ENCODE data around the gene TULP4.
"Not testable (repeated sequence)": the region's sequence is repeated elsewhere in the genome, so short reads cannot be mapped to it uniquely, and the experiment has no call there.

The TULP4 gene

GRCh38 chr6:158467923-158468322 is 155.7 kb downstream of the TULP4 start:
- no peak for DNase-seq (ENCODE audit: low spot score)

- DNase-seq (ENCODE audit: low spot score), result no peak
Measured at GRCh38 chr6:158468666-158469065, 156.4 kb downstream of the TULP4 start.

- not testable (repeated sequence) for DNase-seq (ENCODE audit: low spot score)
Measured at GRCh38 chr6:158470023-158470422, 157.8 kb downstream of the TULP4 start.

GRCh38 chr6:158471339-158471738 is 159.1 kb downstream of the TULP4 start:
- DNase-seq (ENCODE audit: low spot score), result no peak

DNA sequence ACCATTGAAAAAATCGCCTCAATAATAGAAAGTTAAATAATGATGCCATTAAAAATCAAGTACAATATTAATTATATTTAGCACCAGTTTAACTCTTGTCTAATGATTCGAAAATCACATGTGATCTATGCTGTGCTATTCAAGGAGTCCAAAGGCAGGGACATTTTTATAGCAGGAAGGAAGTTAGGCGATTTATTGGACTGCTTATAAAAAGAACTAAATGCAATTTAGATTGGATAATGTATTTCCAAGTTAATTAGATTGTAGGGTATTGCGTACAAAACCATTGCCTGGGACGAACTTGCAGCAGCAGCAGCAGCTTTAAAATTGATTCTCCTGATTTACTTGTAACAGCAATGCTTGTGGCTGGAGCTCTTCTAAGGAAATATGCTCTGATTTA is 160.2 kb downstream of the TULP4 start:
- DNase-seq (ENCODE audit: low spot score), result no peak

DNA sequence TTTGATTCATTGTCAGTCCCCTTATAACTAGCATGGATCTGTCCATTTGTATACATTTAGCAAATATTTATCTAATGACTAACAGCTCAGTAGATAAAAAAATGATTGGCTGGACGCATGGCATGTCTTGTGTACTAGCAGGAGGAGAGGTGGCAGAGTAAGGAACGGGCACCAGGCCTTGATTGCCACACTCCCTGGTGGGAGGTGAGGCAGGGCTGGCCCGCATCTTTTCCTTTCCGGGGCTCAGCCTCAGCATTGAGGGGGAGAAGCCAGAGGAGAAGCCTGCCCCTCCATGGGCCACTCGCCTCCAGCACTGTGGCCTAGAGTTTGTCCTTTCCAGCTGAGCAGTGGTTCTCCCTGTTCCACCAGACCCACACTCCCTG is 162.7 kb downstream of the TULP4 start:
- DNase-seq (ENCODE audit: low spot score), result no peak

DNA sequence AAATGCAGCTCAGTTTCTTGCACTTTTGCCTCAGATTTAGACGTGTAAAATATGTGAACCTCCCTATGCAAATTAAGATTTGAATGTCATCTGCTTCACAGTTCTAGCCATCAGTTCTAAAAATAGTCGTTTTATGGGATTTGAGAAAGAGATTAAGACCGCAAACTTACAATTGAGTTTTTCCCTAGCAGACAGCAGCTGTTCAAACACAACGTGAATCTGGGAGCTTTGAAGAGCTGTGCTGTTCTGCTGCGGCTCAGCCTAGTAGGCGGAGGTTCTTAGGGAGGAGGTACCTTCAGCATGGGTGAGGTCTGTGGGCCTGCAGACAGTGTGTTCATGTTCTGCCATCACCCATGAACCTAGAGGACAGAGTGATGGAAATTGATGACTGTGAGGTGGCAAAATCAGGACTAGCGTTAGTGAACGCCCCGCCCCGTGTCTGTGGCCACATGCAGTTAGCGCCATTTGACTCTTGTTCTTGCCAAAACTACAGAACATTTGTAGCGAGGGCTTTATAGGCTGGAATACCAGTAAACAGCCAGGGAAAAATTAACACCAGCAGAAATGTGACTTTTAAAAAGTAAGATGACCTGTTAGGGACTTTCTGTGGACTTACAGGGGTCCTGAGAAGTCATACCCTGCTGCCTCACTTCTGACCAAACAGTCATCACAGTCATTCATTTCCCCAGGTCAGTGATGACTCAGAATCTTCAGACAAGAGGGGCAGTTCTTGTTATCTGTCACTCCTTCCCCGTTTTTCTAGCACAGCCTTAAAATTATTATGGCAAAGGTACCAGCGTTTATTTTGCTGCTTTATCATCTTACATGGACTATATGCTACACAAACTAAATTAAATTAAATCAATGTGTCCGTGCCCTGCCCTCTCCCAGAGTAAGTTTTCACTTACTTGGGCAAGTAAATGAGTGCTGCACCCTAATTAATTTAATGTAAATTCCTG is 163.4 kb downstream of the TULP4 start:
- DNase-seq (ENCODE audit: low spot score), result no peak

GRCh38 chr6:158476389-158476788 is 164.1 kb downstream of the TULP4 start:
- DNase-seq (ENCODE audit: low spot score), result no peak

GRCh38 chr6:158477722-158478121 is 165.5 kb downstream of the TULP4 start:
- DNase-seq (ENCODE audit: low spot score), result not testable (repeated sequence)

- no peak for DNase-seq (ENCODE audit: low spot score)
Measured at GRCh38 chr6:158480989-158481388, 168.7 kb downstream of the TULP4 start.

- DNase-seq (ENCODE audit: low spot score), result no peak
Measured at GRCh38 chr6:158481690-158482473, 169.6 kb downstream of the TULP4 start.

DNA sequence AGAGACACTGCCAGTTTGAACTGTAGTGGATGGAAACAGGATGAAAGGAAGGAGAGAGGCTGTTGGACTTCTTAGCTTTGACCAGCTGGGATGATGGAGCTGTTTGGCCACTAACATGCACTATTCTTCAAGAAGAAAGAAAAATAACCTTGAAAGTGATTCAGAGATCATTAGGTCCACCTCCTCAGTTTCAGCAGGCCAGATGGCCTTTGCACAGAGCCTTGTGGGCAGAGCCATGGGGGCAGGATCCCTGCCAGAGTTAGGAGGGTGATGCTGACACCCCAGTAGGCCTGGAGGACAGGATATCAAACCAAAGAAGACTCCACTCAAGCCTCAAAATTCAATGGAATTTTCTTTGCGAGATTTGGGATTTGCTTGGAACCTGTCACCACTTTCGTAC is 173.2 kb downstream of the TULP4 start:
- DNase-seq (ENCODE audit: low spot score), result no peak

DNA sequence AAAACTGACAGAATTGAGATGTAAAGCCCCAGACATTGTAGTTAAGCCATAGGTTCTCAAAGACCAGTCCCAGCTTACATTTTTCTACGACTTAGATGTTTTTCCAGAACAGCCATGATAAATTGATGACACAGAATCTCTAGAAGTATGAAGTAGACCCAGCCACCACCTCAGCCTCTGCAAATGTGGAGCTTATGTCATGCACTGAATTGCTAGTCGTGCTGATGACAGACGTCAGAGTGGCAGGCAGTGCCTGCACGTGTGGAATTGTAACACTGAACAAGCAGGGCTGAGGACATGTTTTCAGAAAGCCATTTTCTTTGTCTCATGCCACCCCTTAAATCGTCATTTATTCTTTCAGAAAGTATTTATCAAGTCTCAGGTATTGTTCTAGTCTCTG is 175.2 kb downstream of the TULP4 start:
- DNase-seq (ENCODE audit: low spot score), result no peak

- DNase-seq (ENCODE audit: low spot score), result no peak
Measured at GRCh38 chr6:158488065-158488464, 175.8 kb downstream of the TULP4 start.

DNA sequence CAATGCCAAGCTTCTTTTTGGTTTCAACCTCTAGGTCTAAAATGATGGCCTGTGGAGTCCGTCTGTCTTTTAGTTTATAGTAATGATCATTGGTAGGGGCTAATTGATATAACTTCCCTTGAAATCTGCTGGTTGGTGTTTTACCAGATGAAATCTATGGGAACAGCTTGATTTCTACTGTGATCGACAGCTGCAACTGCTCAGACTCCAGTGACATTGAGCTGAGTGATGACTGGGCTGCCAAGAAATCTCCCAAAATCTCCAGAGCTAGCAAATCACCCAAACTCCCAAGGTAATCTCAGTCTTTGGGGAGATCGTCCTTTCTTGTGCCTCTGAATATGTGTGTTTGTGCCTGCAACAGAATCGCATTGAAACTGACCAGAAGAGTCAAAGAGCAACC is 177.2 kb downstream of the TULP4 start:
- no peak for DNase-seq (ENCODE audit: low spot score)

DNA sequence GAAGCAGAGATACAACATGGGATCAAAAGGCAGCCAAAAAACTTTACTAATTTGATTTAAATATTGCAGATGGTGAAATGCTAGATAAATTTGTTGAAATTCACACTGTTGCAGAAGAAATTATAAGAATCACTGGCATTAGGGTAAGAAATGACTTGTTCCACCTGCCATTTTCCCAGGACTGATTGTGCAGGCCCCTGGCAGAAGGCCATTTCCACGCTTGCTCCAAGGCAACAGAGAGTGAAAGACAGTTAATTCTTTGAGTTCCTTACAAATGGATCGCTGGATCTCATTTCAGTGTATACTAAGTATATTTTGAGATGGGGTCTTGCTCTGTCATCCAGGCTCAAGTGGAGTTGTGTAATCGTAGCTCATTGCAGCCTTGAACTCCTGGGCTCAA is 180.6 kb downstream of the TULP4 start:
- no peak for DNase-seq (ENCODE audit: low spot score)

DNA sequence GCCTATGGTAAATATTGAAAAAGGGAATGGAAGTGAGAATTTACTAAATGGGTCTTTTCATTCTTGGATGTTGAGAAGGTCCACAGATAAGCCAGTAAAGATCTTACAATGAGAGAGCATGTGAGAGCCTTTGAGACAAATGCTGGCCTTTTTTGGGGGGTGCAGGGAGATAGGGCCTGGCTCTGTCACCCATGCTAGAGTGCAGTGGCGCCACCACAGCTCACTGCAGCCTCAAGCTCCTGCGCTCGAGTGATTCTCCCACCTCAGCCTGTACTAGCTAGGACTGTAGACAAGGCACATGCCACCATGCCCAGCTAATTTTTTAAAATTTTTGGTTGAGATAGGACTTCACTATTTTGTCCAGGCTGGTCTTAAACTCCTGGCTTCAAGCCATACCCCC is 184.4 kb downstream of the TULP4 start:
- no peak for DNase-seq (ENCODE audit: low spot score)

- no peak for DNase-seq (ENCODE audit: low spot score)
Measured at GRCh38 chr6:158497620-158498019, 185.4 kb downstream of the TULP4 start.

DNA sequence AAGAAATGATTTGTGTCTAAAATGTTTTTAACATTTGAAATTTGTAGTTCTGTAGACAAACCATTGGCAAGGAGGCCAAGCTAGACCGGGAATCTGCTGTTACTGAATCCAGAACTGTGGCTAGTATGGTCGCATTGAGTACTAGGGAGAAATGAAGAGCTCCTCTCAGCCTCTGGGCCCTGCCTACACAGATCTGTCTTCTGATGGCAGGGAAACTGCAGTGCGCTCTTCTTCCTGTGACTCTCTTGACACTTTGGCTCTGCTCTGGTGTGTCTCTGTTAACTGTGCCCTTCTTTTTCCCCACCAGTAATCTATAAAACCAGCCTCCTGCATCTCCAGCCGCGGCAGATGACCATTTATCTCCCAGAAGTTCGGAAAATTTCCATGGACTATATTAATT is 186.1 kb downstream of the TULP4 start:
- DNase-seq (ENCODE audit: low spot score), result no peak

DNA sequence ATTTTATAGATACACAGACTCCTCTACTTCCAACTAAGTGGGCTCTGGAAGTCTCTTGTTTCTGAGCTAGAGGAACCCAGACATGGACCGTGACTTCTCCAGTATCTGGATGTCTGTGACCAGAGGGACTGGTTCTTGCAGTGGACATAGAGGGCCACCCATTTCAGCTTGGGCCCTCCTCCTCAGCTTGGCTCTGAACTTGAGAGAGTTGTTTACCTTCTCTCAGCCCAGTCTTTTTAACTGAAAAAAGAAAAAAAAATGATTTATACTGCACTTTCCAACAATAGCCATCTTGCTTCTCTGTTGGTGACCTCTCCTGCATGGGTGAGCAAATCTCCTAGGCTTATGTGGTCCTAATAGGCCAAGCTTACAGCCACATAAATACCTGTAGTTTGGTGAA is 187.3 kb downstream of the TULP4 start:
- DNase-seq (ENCODE audit: low spot score), result no peak

- no peak for DNase-seq (ENCODE audit: low spot score)
Measured at GRCh38 chr6:158500016-158500735, 187.9 kb downstream of the TULP4 start.
